Stimulated activated CD4-positive, alpha-beta T cell treated with anti-CD3 and anti-CD28 coated beads, Interleukin-2, amount 100 ng/mL, for 48 hours (primary cell): ENCODE results near the gene DUOX1.
"Not testable (repeated sequence)": the region's sequence is repeated elsewhere in the genome, so short reads cannot be mapped to it uniquely, and the experiment has no call there.

ENCODE experiments used
- DNase-seq, 2 donors: peaks; one replicate each; pipeline ENCODE4 v3.0.0-alpha.2; 2020

DUOX1 gene

GRCh38 chr15:45121706-45122417, 7.9 kb upstream of the DUOX1 start:
- no peak for DNase-seq

GRCh38 chr15:45122719-45123118, 7.1 kb upstream of the DUOX1 start:
- DNase-seq = no peak

- no peak for DNase-seq
Observed at GRCh38 chr15:45123397-45123796, 6.4 kb upstream of the DUOX1 start.

GRCh38 chr15:45126535-45127158, 3.1 kb upstream of the DUOX1 start:
- DNase-seq = no peak

- no peak for DNase-seq
Observed at GRCh38 chr15:45128971-45129639, 689 bp upstream of the DUOX1 start.

- DNase-seq = no peak
Observed at GRCh38 chr15:45130291-45131000, 652 bp downstream of the DUOX1 start.

GRCh38 chr15:45131510-45131909, 1.7 kb downstream of the DUOX1 start:
- DNase-seq = no peak

GRCh38 chr15:45132844-45133560, 3.2 kb downstream of the DUOX1 start:
- no peak for DNase-seq

- no peak for DNase-seq
Observed at GRCh38 chr15:45133561-45133920, 3.7 kb downstream of the DUOX1 start.

- no peak for DNase-seq
Observed at GRCh38 chr15:45134046-45134445, 4.3 kb downstream of the DUOX1 start.

GRCh38 chr15:45134682-45135604, 5.1 kb downstream of the DUOX1 start:
- DNase-seq = no peak

- not testable (repeated sequence) for DNase-seq
Observed at GRCh38 chr15:45135705-45136377, 6.0 kb downstream of the DUOX1 start.

- no peak for DNase-seq
Observed at GRCh38 chr15:45136378-45136764, 6.6 kb downstream of the DUOX1 start.

- no peak for DNase-seq
Observed at GRCh38 chr15:45137703-45138102, 7.9 kb downstream of the DUOX1 start.

GRCh38 chr15:45138814-45139765, 9.3 kb downstream of the DUOX1 start:
- DNase-seq = no peak

GRCh38 chr15:45139770-45140169, 10.0 kb downstream of the DUOX1 start:
- DNase-seq = no peak

- no peak for DNase-seq
Observed at GRCh38 chr15:45140557-45141250, 10.9 kb downstream of the DUOX1 start.

GRCh38 chr15:45141386-45141785, 11.6 kb downstream of the DUOX1 start:
- DNase-seq = no peak

GRCh38 chr15:45143056-45143455, 13.3 kb downstream of the DUOX1 start:
- no peak for DNase-seq
